ENCODE data around the gene COBL.

Gene COBL

DNA sequence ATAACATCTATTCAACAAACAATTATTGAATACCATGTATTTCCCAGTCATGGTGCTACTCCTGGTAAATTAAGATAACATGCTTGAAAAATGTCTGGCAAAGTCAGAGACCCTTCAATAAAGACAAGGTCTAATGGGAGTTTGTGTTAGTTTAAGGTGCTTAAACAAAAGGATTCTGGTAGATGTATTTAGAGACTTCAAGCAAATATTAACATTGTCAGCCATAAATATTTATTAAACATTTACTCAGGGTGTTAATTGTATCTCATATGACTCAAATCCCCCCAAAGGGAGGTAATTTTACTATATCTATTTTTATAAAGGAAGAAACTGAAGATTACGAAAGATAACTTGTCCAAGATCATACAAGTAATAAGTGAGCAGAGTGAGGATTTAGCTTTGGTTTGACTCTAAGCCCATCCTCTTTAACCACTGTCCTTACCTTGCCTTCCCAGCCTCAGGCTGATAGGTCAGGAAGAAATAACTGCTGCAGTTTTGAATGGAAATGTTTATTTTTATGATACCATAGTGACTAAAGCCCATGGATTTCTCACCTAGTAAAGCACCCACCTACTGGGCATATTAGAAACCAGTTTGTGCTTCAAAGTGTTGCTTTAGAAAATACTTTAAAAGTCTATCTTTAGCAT, 215.4 kb downstream of the COBL start:
- H3K9me3 ChIP-seq (ENCODE audit: control insufficient read depth, insufficient read depth, low read length), result no peaks in the 10 kb centered on the region
- no peak overlapping the region for H3K27ac ChIP-seq (ENCODE audit: low read length)
- H3K4me1 ChIP-seq (ENCODE audit: control insufficient read depth, insufficient read depth, low read length), result no peaks in the 10 kb centered on the region
- H3K36me3 ChIP-seq (ENCODE audit: control insufficient read depth, insufficient read depth, low read length), result no peaks in the 10 kb centered on the region
- no peak for DNase-seq (ENCODE audit: low read depth, low spot score)
- no CpG with 5 or more reads among the region's 1 CpG for WGBS (ENCODE audit: insufficient coverage, insufficient read length)
- no peak overlapping the region for H3K4me3 ChIP-seq (ENCODE audit: low read length)
- no peaks in the 10 kb centered on the region for H3K27me3 ChIP-seq (ENCODE audit: control insufficient read depth, insufficient read depth, low read length)

DNA sequence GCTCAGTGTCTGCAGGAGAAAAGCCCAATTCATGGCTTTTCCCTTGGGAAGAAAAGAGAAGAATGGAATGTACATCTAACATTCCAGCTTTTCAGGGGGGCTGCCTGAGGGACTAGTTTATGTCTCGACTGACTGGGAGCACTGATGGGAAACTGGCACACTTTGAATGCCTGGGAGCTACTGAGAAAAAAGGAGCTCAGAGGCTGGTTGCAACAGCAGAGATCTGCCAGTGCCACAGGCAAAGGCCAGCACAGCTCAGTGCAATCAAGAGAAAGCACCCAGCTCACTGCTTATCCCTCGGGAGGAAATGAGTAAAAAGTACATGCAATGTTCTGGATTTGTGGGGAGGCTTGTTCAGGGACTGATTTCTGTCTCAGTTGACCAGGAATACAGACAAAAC, 226.2 kb downstream of the COBL start:
- WGBS (ENCODE audit: insufficient coverage, insufficient read length), result no CpG with 5 or more reads among the region's 2 CpGs
- Histone ChIP-seq H3K27me3 (ENCODE audit: control insufficient read depth, insufficient read depth, low read length) (no peaks in the 10 kb centered on the region), H3K4me1 (ENCODE audit: control insufficient read depth, insufficient read depth, low read length) (peaks cover 3% of the 10 kb centered on the region), H3K36me3 (ENCODE audit: control insufficient read depth, insufficient read depth, low read length) (no peaks in the 10 kb centered on the region), H3K27ac (ENCODE audit: low read length) (no peak overlapping the region), H3K4me3 (ENCODE audit: low read length) (no peak overlapping the region), H3K9me3 (ENCODE audit: control insufficient read depth, insufficient read depth, low read length) (no peaks in the 10 kb centered on the region)
- DNase-seq (ENCODE audit: low read depth, low spot score), result no peak

DNA sequence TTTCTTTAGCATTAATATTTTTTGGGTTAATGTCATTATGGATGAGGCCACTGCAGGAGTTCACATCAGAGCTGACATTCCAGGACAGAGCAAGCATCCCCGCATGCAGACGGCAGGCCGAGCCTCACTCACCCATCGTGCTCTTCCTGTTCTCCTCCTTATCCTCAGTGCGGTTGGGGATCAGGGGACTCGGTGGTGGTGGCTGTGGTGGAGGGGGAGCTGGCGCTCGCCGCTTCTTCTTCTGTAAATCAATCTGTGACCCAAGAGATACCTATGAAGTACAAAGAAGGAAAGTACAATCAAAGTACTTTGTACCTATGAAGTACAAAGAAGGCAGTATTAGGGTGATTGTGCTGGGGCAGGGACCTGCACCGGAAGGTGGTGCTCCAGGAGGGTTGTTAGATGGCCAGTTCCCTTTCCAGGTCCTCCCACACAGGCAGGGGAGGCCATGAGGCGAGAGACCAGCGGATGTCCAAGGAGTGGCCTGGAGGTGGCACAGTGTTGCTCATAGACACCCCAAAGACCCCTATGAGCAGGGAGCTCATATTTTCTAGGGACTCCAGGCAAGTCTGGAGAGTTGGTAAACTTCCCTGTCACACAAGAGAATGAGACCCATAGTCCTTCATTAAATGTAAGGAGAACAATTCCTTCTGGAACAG, 231.4 kb downstream of the COBL start:
- no peak for DNase-seq (ENCODE audit: low read depth, low spot score)

DNA sequence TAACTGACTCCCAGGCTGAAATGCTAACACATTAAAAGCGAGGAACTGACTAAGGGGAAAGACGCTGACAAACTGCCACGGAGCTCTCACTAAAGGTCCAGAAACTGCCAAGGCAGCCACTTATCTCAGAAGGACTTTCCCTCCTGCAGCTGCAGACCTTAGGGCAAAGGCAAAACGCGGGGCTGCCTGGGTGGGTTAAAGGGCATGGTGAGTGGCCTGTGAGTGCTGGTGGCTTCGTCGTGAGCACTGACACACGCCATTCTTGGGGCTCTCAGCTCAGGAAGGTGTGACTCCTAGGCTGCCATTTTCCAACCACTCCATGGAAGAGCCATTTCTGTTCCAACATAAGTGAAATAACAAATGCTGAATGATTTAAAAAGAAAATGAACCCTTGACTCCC, 232.5 kb downstream of the COBL start:
- no peaks in the 10 kb centered on the region for H3K27me3 ChIP-seq (ENCODE audit: control insufficient read depth, insufficient read depth, low read length)
- H3K27ac ChIP-seq (ENCODE audit: low read length), result no peak overlapping the region
- H3K9me3 ChIP-seq (ENCODE audit: control insufficient read depth, insufficient read depth, low read length), result no peaks in the 10 kb centered on the region
- WGBS (ENCODE audit: insufficient coverage, insufficient read length), result no CpG with 5 or more reads among the region's 8 CpGs
- no peak overlapping the region for H3K4me3 ChIP-seq (ENCODE audit: low read length)
- H3K4me1 ChIP-seq (ENCODE audit: control insufficient read depth, insufficient read depth, low read length), result peaks cover 13% of the 10 kb centered on the region
- H3K36me3 ChIP-seq (ENCODE audit: control insufficient read depth, insufficient read depth, low read length), result no peaks in the 10 kb centered on the region
- no peak for DNase-seq (ENCODE audit: low read depth, low spot score)

More for the DNA sequence above, 231.4 kb downstream of the COBL start:
- Histone ChIP-seq H3K4me1 (ENCODE audit: control insufficient read depth, insufficient read depth, low read length) (peaks cover 13% of the 10 kb centered on the region), H3K36me3 (ENCODE audit: control insufficient read depth, insufficient read depth, low read length) (no peaks in the 10 kb centered on the region), H3K4me3 (ENCODE audit: low read length) (no peak overlapping the region), H3K27ac (ENCODE audit: low read length) (no peak overlapping the region), H3K27me3 (ENCODE audit: control insufficient read depth, insufficient read depth, low read length) (no peaks in the 10 kb centered on the region), H3K9me3 (ENCODE audit: control insufficient read depth, insufficient read depth, low read length) (no peaks in the 10 kb centered on the region)
- no CpG with 5 or more reads among the region's 12 CpGs for WGBS (ENCODE audit: insufficient coverage, insufficient read length)

DNA sequence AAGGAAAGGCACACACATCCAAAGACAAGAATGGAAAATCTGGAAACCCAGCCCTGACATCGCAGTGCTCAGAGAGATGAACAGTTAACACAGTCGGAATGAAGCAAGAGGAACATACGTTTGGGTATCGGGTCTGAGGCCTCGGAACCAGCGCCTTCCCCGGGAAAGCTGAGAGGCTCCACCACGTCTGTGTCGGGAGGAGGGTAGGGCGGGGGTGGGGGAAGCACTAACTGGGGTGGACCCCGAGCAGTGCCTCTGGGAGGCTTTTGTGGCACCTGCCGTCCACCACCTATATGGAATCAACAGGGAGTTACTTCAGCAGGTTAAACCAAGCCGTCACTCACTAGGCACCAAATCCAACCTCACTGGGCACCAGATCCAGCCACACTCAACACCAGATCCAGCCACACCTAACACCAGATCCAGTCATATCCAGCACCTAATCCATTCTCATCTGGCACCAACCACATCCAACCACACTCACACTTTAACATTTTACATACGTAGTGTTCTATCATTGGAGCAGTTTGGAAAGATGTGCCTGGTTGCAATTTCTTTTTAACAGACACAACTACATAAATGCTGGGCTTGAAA, 233.6 kb downstream of the COBL start:
- no peaks in the 10 kb centered on the region for H3K27me3 ChIP-seq (ENCODE audit: control insufficient read depth, insufficient read depth, low read length)
- H3K4me1 ChIP-seq (ENCODE audit: control insufficient read depth, insufficient read depth, low read length), result peaks cover 10% of the 10 kb centered on the region
- no peaks in the 10 kb centered on the region for H3K9me3 ChIP-seq (ENCODE audit: control insufficient read depth, insufficient read depth, low read length)
- no peak overlapping the region for H3K27ac ChIP-seq (ENCODE audit: low read length)
- DNase-seq (ENCODE audit: low read depth, low spot score), result no peak
- H3K4me3 ChIP-seq (ENCODE audit: low read length), result no peak overlapping the region
- WGBS (ENCODE audit: insufficient coverage, insufficient read length), result 100% methylated on average over 1 of the region's 14 CpGs
- no peaks in the 10 kb centered on the region for H3K36me3 ChIP-seq (ENCODE audit: control insufficient read depth, insufficient read depth, low read length)

DNA sequence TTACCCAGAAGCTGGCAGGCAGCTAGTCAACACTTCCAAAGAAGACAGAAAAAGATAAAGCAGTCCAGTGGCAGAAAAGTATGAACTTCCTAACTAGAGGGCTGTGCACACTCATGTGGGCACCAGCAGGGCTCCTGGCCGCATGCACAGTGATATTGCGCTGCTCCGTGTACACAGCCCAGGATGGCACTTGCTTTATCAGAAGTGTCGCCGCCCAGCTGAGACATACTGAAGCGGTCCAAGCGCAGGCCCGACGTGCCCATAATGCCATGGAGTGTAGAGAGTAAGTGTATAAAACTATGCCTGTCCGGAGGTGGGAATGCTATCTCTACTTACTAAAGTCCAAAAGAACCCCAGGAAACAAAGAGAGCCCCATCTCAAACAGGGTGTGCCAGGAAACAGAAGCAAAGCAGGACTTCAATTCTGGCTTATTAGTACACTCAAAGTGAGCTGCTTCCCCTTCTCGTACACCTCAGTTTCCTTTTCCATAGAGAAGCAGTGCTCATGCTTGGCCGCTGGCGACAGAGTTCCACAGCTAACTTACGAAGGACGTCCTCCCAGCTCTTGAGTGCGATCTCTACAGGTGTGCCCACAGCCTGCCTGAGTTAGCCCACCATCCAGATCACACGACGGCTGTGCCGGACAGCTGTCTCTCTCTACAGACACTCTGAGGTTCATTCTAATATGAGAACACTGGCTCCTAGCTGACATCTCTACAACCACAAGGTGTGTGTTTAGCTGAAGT, 234.3 kb downstream of the COBL start:
- Histone ChIP-seq H3K36me3 (ENCODE audit: control insufficient read depth, insufficient read depth, low read length) (no peaks in the 10 kb centered on the region), H3K4me1 (ENCODE audit: control insufficient read depth, insufficient read depth, low read length) (peaks cover 10% of the 10 kb centered on the region), H3K4me3 (ENCODE audit: low read length) (no peak overlapping the region), H3K9me3 (ENCODE audit: control insufficient read depth, insufficient read depth, low read length) (no peaks in the 10 kb centered on the region), H3K27me3 (ENCODE audit: control insufficient read depth, insufficient read depth, low read length) (no peaks in the 10 kb centered on the region), H3K27ac (ENCODE audit: low read length) (no peak overlapping the region)
- WGBS (ENCODE audit: insufficient coverage, insufficient read length), result no CpG with 5 or more reads among the region's 19 CpGs
- no peak for DNase-seq (ENCODE audit: low read depth, low spot score)

DNA sequence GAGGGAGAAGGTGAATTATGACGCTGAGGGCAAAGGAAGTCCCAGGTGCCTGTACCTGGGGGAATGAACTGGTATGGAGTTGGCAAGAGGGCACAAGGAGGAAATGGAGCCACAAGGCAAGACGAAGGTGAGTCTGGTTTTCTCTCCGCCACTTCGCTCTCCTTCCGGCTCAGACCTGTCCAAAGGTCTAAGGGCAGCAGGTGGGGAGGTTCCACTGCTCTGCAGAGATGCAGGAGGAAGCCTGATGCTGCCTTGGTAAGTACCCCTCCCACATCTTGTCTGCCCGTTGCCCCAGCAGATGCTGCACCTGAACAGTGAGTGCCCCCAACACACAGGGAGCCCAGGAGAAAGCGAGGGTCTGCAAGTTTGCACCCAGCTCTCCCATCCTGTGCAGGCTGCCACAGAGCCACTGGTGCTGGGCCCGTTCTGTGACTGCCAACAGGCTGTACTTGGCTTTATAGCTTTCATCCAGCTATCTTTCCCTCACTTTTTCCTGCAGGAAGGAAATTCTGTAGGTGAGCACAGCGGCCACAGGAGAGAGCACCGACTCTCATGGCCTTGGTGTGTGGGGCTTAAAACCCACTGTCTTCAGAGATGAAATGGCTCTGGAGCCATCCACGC, 235.2 kb downstream of the COBL start:
- DNase-seq (ENCODE audit: low read depth, low spot score), result no peak
- Histone ChIP-seq H3K27me3 (ENCODE audit: control insufficient read depth, insufficient read depth, low read length) (no peaks in the 10 kb centered on the region), H3K27ac (ENCODE audit: low read length) (no peak overlapping the region), H3K9me3 (ENCODE audit: control insufficient read depth, insufficient read depth, low read length) (no peaks in the 10 kb centered on the region), H3K4me3 (ENCODE audit: low read length) (no peak overlapping the region), H3K36me3 (ENCODE audit: control insufficient read depth, insufficient read depth, low read length) (no peaks in the 10 kb centered on the region), H3K4me1 (ENCODE audit: control insufficient read depth, insufficient read depth, low read length) (peaks cover 10% of the 10 kb centered on the region)
- WGBS (ENCODE audit: insufficient coverage, insufficient read length), result no CpG with 5 or more reads among the region's 11 CpGs

DNA sequence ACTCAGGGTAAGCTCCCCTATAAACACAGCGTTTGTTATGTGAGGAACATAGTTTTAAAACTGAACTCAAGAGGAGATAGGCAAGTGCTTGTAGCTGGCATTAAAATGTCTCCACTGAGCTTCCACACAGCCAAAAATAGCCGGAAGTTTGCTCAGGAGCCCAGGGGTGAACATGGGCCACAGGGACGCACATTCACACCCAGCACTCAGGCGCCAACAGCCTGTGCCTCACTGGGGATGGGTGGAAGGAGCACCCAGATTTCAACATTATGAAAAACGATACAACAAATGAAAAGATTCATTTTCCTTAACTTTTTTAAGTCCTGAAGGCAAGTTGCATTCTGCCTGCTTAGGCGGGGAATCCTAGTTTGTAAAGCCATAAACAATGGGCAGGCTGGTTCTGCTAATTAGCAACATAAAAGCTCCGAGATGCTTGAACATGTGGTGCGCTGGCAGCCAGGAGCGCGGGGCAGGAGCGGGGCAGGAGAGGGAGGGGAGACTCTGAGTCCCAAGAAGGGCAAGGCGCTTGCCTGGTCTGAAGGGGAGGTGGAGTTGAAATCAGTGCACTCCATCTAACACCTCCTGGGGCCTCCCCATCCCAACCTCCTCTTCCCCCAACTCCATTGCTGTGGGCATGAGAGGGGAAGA, 235.9 kb downstream of the COBL start:
- H3K36me3 ChIP-seq (ENCODE audit: control insufficient read depth, insufficient read depth, low read length), result no peaks in the 10 kb centered on the region
- peaks cover 10% of the 10 kb centered on the region for H3K4me1 ChIP-seq (ENCODE audit: control insufficient read depth, insufficient read depth, low read length)
- H3K4me3 ChIP-seq (ENCODE audit: low read length), result no peak overlapping the region
- WGBS (ENCODE audit: insufficient coverage, insufficient read length), result no CpG with 5 or more reads among the region's 12 CpGs
- H3K27ac ChIP-seq (ENCODE audit: low read length), result no peak overlapping the region
- peak; percentile 58 for DNase-seq (ENCODE audit: low read depth, low spot score)
- no peaks in the 10 kb centered on the region for H3K27me3 ChIP-seq (ENCODE audit: control insufficient read depth, insufficient read depth, low read length)
- H3K9me3 ChIP-seq (ENCODE audit: control insufficient read depth, insufficient read depth, low read length), result no peaks in the 10 kb centered on the region

DNA sequence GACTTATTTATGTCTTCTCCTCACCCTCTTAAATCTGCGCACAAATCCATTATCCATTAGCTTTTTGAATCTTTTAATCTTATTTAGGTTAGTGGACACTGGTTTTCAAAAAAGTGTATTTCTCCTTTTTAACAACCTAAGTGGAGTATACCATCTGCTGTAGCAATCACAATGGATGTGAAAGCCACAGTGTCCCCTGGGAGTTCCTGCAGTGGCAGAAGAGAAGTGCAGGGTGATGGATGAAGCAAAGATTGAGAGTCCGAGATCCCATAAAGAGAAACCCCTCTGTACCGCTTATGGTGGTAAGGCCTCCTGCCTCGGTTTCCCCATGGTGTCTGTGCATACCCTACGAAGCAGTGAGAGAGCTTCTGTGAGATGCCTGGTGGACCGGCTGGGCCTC, 236.4 kb downstream of the COBL start:
- WGBS (ENCODE audit: insufficient coverage, insufficient read length), result no CpG with 5 or more reads among the region's 6 CpGs
- Histone ChIP-seq H3K4me1 (ENCODE audit: control insufficient read depth, insufficient read depth, low read length) (peaks cover 10% of the 10 kb centered on the region), H3K9me3 (ENCODE audit: control insufficient read depth, insufficient read depth, low read length) (no peaks in the 10 kb centered on the region), H3K27me3 (ENCODE audit: control insufficient read depth, insufficient read depth, low read length) (no peaks in the 10 kb centered on the region), H3K4me3 (ENCODE audit: low read length) (no peak overlapping the region), H3K36me3 (ENCODE audit: control insufficient read depth, insufficient read depth, low read length) (no peaks in the 10 kb centered on the region), H3K27ac (ENCODE audit: low read length) (no peak overlapping the region)
- no peak for DNase-seq (ENCODE audit: low read depth, low spot score)

DNA sequence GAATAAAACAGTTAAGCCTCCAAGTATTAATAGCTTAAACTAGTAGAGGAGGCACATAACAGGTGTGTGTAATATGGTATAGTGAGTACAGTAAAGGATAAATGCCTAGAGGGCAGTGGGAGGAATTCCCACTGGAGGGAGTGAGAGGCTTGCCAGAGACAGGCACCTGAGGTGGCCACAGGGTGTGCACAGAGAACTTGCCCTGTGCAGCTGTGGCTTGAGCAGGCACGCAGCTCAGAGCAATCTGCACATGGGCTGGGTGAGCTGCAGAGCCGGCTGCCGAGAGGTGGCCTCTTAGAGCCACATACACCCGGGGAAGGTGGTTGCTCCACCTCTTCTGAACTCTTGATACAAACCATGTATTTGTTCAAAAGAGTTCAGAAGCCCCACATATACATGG, 237.1 kb downstream of the COBL start:
- Histone ChIP-seq H3K4me1 (ENCODE audit: control insufficient read depth, insufficient read depth, low read length) (peaks cover 10% of the 10 kb centered on the region), H3K36me3 (ENCODE audit: control insufficient read depth, insufficient read depth, low read length) (no peaks in the 10 kb centered on the region), H3K27ac (ENCODE audit: low read length) (no peak overlapping the region), H3K9me3 (ENCODE audit: control insufficient read depth, insufficient read depth, low read length) (no peaks in the 10 kb centered on the region), H3K4me3 (ENCODE audit: low read length) (no peak overlapping the region), H3K27me3 (ENCODE audit: control insufficient read depth, insufficient read depth, low read length) (no peaks in the 10 kb centered on the region)
- WGBS (ENCODE audit: insufficient coverage, insufficient read length), result no CpG with 5 or more reads among the region's 4 CpGs
- no peak for DNase-seq (ENCODE audit: low read depth, low spot score)
